GM20431 (cell line): Measurements from ENCODE around the gene SCT.

ENCODE experiments used
- in situ Hi-C: fragments of 300-500 bp; cut with MseI, MboI; formaldehyde crosslinking; loops from one replicate; pipeline ENCODE4 v1.15.0; 2020; ENCODE audit warnings: low sequenced_read_pairs; ENCODE audit not compliant: unreplicated experiment

Gene SCT

GRCh38 chr11:612201-612960, 14.6 kb downstream of the SCT start:
- in situ Hi-C loops: no loop called here

DNA sequence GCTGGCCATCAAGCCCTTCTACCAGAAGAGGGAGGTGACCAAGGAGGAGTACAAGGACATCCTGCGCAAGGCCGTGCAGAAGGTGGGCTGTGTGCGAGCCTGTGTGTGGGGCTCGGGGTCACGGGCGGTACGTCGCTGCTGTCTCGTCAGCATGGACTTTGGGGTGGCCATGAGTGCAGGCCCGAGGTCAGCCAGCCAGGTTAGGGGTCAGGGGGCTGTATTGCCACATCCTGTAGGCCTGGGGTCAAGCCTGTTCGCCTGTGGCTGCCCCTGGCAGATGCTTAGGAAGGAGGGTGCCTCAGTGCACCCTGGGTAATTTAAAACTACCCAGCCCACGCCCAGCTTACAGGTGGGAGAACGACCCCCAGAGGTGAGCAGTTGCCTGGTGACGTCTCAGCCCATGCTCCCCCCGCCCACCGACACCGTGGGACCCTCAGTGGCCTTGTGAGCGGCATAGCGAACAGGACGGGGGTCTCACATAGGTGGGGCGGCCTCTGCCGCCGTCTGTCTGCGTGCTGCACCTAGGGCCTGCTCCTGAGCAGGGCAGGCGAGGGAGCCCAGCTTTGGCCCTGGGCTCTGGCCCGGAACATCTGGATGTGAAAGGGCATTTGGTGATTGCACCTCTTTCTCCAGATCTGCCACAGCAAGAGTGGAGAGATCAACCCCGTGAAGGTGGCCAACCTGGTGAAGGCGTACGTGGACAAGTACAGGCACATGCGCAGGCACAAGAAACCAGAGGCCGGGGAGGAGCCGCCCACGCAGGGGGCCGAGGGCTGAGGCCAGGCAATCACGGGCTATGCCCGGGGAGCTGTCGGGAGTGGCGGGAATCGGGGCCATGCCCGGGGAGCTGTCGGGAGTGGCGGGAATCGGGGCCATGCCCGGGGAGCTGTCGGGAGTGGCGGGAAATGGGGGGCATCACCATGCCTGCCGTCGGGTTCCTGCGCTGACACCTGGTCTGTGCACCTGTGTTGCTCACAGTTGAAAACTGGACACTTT, 15.7 kb downstream of the SCT start:
- in situ Hi-C loops: no loop called here

- in situ Hi-C loops: no loop called here
Measured at GRCh38 chr11:610146-610801, 16.7 kb downstream of the SCT start.

- in situ Hi-C loops: no loop called here
Measured at GRCh38 chr11:609341-609811, 17.6 kb downstream of the SCT start.

- in situ Hi-C loops: no loop called here
Measured at GRCh38 chr11:608791-609251, 18.2 kb downstream of the SCT start.

DNA sequence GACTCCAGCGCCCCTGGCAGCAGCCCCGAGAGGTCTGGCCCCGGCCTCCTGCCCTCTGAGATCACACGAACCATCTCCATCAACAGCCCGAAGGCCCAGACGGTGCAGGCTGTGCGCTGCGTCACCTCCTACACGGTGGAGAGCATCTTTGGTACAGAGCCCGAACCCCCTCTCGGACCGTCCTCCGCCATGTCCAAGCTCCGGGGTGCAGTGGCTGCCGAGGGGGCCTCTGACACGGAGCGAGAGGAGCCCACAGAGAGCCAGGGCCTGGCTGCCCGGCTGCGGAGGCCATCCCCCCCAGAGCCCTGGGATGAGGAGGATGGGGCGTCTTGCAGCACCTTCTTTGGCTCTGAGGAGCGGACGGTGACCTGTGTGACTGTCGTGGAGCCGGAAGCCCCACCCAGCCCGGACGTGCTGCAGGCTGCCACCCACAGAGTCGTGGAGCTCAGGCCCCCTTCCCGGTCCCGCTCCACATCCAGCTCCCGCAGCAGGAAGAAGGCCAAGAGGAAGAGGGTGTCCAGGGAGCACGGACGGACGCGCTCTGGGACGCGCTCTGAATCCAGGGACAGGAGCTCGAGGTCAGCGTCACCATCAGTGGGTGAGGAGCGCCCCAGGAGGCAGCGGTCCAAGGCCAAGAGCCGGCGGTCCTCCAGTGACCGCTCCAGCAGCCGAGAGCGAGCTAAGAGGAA, 18.9 kb downstream of the SCT start:
- in situ Hi-C loops: no loop called here

DNA sequence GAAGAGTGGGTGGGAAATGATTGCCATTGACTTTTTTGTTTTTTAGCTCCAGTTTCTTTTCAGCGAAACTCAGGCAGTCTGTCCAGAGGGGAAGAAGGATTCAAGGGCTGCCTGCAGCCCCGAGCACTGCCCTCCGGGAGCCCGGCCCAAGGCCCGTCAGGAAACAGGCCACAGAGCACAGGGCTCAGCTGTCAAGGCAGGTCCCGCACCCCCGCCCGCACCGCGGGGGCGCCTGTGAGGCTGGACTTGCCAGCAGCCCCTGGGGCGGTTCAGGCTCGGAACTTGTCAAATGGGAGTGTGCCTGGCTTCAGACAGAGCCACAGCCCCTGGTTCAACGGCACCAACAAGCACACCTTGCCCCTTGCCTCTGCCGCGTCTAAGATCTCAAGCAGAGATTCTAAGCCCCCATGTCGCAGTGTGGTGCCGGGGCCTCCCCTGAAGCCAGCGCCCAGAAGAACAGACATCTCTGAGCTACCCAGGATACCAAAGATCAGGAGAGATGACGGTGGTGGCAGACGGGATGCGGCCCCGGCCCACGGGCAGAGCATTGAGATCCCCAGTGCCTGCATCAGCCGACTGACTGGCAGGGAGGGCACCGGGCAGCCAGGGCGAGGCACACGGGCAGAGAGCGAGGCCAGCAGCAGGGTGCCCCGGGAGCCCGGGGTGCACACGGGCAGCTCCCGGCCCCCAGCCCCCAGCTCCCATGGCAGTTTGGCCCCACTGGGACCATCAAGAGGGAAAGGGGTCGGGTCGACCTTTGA, 19.8 kb downstream of the SCT start:
- in situ Hi-C loops: no loop called here

- in situ Hi-C loops: no loop called here
Measured at GRCh38 chr11:606245-606644, 20.7 kb downstream of the SCT start.

DNA sequence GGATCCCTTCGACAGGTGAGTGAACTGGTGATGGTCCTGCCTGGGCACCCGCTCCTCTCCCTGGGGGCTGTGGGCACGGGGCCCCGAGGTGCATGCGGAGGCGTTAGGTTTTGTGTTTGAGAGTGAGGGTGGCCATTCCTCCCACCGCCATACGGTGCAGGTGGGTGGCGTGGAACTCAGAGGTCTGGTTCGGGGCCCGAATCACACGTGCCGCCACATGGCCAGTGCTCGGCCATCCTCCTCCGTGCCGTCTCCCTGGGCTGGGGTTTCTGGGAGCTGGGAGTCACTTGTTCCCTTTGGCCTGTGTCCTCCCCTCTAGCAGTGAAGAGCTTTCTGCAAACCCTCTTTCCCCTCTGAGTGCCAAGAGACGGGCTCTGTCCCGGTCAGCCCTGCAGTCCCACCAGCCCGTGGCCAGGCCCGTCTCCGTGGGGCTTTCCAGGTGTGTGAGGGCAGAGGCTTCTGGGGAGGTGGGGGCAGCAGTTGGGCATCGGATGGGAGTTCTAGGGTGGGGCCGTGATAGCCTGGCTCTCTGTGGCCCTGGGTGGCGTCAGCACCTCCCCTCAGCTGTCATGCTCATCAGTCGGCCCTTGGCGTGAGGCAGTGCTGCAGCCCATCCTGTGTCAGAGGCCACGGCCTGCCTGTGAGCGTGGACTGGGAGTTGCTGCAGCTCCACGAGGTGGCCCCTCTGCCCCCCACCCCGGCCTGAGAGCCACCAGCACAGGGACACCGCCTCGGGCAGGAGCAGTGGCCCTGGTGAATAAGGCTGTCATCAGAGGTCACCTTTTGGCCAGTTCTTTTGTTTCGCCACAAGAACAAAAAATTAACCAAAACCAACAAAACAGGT, 21.5 kb downstream of the SCT start:
- in situ Hi-C loops: no loop called here

DNA sequence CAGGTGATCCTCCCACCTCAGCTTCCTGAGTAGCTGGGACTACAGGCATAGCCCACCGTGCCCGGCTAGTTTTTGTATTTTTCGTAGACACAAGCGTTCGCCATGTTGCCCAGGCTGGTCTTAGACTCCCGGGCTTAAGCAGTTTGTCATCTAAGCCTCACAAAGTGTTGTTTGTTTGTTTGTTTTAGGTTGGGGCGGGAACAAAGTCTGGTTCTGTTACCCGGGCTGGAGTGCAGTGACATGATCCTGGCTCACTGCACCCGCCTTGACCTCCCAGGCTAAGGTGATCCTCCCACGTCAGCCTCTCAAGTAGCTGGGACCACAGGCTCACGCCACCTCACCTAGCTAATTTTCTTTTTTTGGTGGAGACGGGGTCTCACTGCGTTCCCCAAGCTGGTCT, 23.8 kb downstream of the SCT start:
- in situ Hi-C loops: no loop called here

DNA sequence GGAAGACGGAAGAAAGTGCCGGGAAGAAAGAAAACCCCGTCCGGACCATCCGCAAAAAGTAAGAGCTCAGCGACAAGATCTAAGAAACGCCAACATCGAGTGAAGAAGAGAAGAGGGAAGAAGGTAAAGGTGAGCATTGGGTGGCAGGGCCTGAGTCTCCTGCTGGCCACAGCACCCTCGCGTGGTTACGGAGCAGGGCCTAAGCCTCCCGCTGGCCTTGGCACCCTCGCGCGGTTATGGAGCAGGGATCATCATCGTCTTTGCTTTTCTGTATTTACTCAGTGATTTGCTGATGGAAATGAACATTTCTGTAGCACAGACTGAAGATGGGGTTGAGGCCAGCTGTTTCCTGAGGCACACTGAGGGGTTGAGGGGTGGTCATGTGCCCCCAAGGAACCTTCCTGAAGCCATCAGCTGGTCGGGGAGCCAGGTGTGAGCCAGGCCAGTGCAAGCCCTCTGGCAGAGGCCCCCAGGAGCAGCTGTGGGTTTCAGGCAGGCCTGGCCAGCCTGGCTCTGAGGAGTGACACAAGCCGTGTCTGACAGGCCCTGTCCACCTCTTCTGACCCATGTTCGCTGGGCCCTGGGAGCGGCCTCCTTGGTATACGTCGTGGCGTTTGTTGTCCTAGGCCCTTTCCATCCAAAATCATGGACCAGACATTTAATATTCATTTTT, 25.3 kb downstream of the SCT start:
- in situ Hi-C loops: no loop called here

- in situ Hi-C loops: no loop called here
Measured at GRCh38 chr11:598005-598680, 28.8 kb downstream of the SCT start.

GRCh38 chr11:597166-597725, 29.7 kb downstream of the SCT start:
- in situ Hi-C loops: no loop called here

GRCh38 chr11:596374-596773, 30.6 kb downstream of the SCT start:
- in situ Hi-C loops: no loop called here

GRCh38 chr11:595400-595799, 31.6 kb downstream of the SCT start:
- in situ Hi-C loops: no loop called here

GRCh38 chr11:593347-593746, 33.6 kb downstream of the SCT start:
- in situ Hi-C loops: no loop called here

- in situ Hi-C loops: no loop called here
Measured at GRCh38 chr11:592918-593317, 34.1 kb downstream of the SCT start.
